Kidney (tissue), 14 donors: ENCODE measurements around the gene CAPZB. TPM values are rescaled to one million over a fixed set of nuclear protein-coding genes. Genes with fewer than 3 reads are reported as not detected.
"Not testable (repeated sequence)": the region's sequence is repeated elsewhere in the genome, so short reads cannot be mapped to it uniquely, and the experiment has no call there.

ENCODE experiments used
- DNase-seq, 5 donors: peaks; one replicate each; pipeline ENCODE4 v3.0.0-alpha.2; 2013 to 2020
- FAIRE-seq: peaks from 2 replicates; lab custom pipeline; 2012; peaks lifted over from hg19 to GRCh38; lab: Jason Lieb, UNC
- H3K27ac ChIP-seq, 2 donors: one replicate each; pipeline ENCODE4 v1.7.0; 2013; ENCODE audit warnings: low read depth in 2 of 2, low read length in 2 of 2, inconsistent platforms in 1 of 2
- H3K27me3 ChIP-seq: one replicate; pipeline ENCODE4 v1.7.1; 2013; ENCODE audit warnings: low read length, inconsistent platforms; ENCODE audit not compliant: control insufficient read depth, insufficient read depth
- H3K36me3 ChIP-seq, 3 donors: one replicate each; pipeline versions ENCODE4 v1.7.0 to v1.7.1; 2013; ENCODE audit warnings: low read length in 3 of 3, control low read depth in 1 of 3, inconsistent platforms in 1 of 3; ENCODE audit not compliant: insufficient read depth in 3 of 3, control insufficient read depth in 2 of 3
- H3K4me1 ChIP-seq, 3 donors: one replicate each; pipeline versions ENCODE4 v1.7.0 to v1.7.1; 2013; ENCODE audit warnings: low read length in 3 of 3, inconsistent platforms in 1 of 3, low read depth in 1 of 3; ENCODE audit not compliant: control insufficient read depth in 2 of 3, insufficient read depth in 2 of 3
- H3K4me3 ChIP-seq, 3 donors: one replicate each; pipeline versions ENCODE4 v1.7.0 to v1.8.1; 2013; ENCODE audit warnings: low read length in 3 of 3, control low read depth in 1 of 3, inconsistent platforms in 1 of 3
- H3K9ac ChIP-seq, 3 donors: one replicate each; pipeline versions ENCODE4 v1.7.0 to v1.7.1; 2013; ENCODE audit warnings: low read length in 3 of 3, control low read depth in 1 of 3, inconsistent platforms in 1 of 3
- H3K9me3 ChIP-seq, 3 donors: one replicate each; pipeline versions ENCODE4 v1.7.0 to v1.7.1; 2013; ENCODE audit warnings: low read length in 3 of 3, control low read depth in 1 of 3, inconsistent platforms in 1 of 3; ENCODE audit not compliant: control insufficient read depth in 2 of 3, insufficient read depth in 1 of 3
- intact Hi-C: fragments of 100-400 bp; cut with DNase I; formaldehyde crosslinking; loops from one replicate; pipeline ENCODE4 v1.11.1; 2022
- polyA plus RNA-seq: library from polyadenylated mRNA; stranded (reverse); fragments of 350-450 nt; fragmentation: Illumina TruSeq; extraction: RNeasy Lipid Tissue Mini Kit (QIAGEN cat#74804); gene quantifications from one replicate; pipeline ENCODE4 v1.2.3, GENCODE V29; 2014; ENCODE audit warnings: low read depth, low replicate concordance; ENCODE audit not compliant: insufficient read depth
- total RNA-seq: library from RNA; stranded (reverse); fragmentation: NEBNext Ultra II Directional; extraction: Animal tissue kit (Norgen Biotek cat#: 25700); gene quantifications from one replicate; pipeline ENCODE4 v1.2.1, GENCODE V29; 2021
- TF ChIP-seq, protein P1 (sequence below): IDR thresholded peaks from 3 replicates; pipeline ENCODE4 v1.5.1; 2012; ENCODE audit warnings: mild to moderate bottlenecking, moderate library complexity, borderline replicate concordance; ENCODE audit not compliant: insufficient read depth; ENCODE audit errors: extremely low read depth
- donor health status: control.
- donor health status: control.
- donor health status: control.
- donor health status: control.
- donor health status: control.
- donor health status: DM: yes; HTN: yes; CAD: no.
- donor health status: Normal renal cell carcinoma (clear cell type).

The CAPZB gene
- total and polyA plus RNA-seq, 2 donors from 2014 or later = 253 to 265 TPM

GRCh38 chr1:19307794-19308508 is 177.4 kb downstream of the CAPZB start:
- Histone ChIP-seq H3K36me3 (peaks cover 0 to 41% (median 17%) of the 10 kb centered on the region in 3 donors), H3K4me3 (no peak overlapping the region), H3K27me3 (no peaks in the 10 kb centered on the region), H3K9ac (no peak overlapping the region), H3K4me1 (peaks cover 0 to 11% (median 8%) of the 10 kb centered on the region in 3 donors), H3K9me3 (no peaks in the 10 kb centered on the region), H3K27ac (no peak overlapping the region)
- intact Hi-C loops = no loop called here
- no peak for FAIRE-seq
- TF ChIP-seq, protein P1, sequence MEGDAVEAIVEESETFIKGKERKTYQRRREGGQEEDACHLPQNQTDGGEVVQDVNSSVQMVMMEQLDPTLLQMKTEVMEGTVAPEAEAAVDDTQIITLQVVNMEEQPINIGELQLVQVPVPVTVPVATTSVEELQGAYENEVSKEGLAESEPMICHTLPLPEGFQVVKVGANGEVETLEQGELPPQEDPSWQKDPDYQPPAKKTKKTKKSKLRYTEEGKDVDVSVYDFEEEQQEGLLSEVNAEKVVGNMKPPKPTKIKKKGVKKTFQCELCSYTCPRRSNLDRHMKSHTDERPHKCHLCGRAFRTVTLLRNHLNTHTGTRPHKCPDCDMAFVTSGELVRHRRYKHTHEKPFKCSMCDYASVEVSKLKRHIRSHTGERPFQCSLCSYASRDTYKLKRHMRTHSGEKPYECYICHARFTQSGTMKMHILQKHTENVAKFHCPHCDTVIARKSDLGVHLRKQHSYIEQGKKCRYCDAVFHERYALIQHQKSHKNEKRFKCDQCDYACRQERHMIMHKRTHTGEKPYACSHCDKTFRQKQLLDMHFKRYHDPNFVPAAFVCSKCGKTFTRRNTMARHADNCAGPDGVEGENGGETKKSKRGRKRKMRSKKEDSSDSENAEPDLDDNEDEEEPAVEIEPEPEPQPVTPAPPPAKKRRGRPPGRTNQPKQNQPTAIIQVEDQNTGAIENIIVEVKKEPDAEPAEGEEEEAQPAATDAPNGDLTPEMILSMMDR = no peak
- DNase-seq = no peak

DNA sequence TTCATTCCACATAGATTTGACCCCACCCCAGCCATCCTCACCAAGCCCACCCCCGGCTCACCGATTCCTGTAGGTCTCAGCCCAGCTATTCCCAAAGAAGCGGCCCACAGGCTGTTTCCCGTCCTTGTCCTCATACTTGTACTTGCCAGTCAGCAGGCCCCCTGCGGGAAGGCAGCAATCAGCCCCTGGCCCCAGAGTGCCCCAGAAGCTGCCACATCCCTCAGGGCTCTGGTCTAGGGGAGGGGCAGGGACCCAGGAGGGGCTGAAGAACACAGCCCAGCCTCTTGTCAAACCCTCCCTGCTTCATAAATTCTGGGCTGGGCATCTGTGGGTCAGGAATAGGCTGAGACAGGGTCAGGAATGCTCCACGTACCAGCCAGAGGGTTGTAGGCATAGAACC is 178.4 kb downstream of the CAPZB start:
- no peaks in the 10 kb centered on the region for H3K27me3 ChIP-seq
- no peak overlapping the region for H3K9ac ChIP-seq
- intact Hi-C loops = no loop called here
- DNase-seq (no peak), FAIRE-seq (no peak)
- H3K27ac ChIP-seq = no peak overlapping the region
- TF ChIP-seq, protein P1 = no peak
- H3K9me3 ChIP-seq = no peaks in the 10 kb centered on the region
- no peak overlapping the region for H3K4me3 ChIP-seq
- H3K36me3 ChIP-seq = peaks cover 0 to 41% (median 20%) of the 10 kb centered on the region in 3 donors
- H3K4me1 ChIP-seq = peaks cover 0 to 5% (median 5%) of the 10 kb centered on the region in 3 donors

GRCh38 chr1:19305880-19306279 is 179.5 kb downstream of the CAPZB start:
- Histone ChIP-seq H3K4me3 (no peak overlapping the region), H3K27ac (no peak overlapping the region), H3K9ac (no peak overlapping the region), H3K9me3 (no peaks in the 10 kb centered on the region), H3K36me3 (peaks cover 0 to 41% (median 20%) of the 10 kb centered on the region in 3 donors), H3K4me1 (peaks cover 0 to 5% (median 3%) of the 10 kb centered on the region in 3 donors), H3K27me3 (no peaks in the 10 kb centered on the region)
- TF ChIP-seq, protein P1 = no peak
- FAIRE-seq (no peak), DNase-seq (peak in 1 of 5 donors; percentile 33)
- intact Hi-C loops = no loop called here

GRCh38 chr1:19304081-19304480 is 181.3 kb downstream of the CAPZB start:
- H3K4me1 ChIP-seq, intact Hi-C loops, DNase-seq, H3K27ac ChIP-seq, H3K9me3 ChIP-seq, H3K9ac ChIP-seq, FAIRE-seq, H3K27me3 ChIP-seq, H3K4me3 ChIP-seq: not testable (repeated sequence)
- peaks cover 0 to 41% (median 20%) of the 10 kb centered on the region in 3 donors for H3K36me3 ChIP-seq
